H9 (cell line): ENCODE measurements around the gene MEF2A. TPM values are rescaled to one million over a fixed set of nuclear protein-coding genes. Genes with fewer than 3 reads are reported as not detected.

Source experiments
- DNase-seq: peaks from one replicate; pipeline ENCODE4 v3.0.0-alpha.2; 2017
- H2AFZ ChIP-seq: one replicate; pipeline ENCODE4 v1.6.1; 2013; ENCODE audit warnings: mild to moderate bottlenecking, low read length, control low read depth, moderate library complexity
- H2AK5ac ChIP-seq: 2 replicates; pipeline ENCODE4 v1.6.1; 2013; ENCODE audit warnings: low read length, control low read depth, mixed read lengths; ENCODE audit not compliant: insufficient read length
- H2BK120ac ChIP-seq: one replicate; pipeline ENCODE4 v1.6.1; 2013; ENCODE audit warnings: low read depth, mild to moderate bottlenecking, low read length, control low read depth, inconsistent platforms; ENCODE audit not compliant: poor library complexity, severe bottlenecking
- H2BK12ac ChIP-seq: 2 replicates; pipeline ENCODE4 v1.6.1; 2013; ENCODE audit warnings: low read length, control low read depth, mixed read lengths, low read depth; ENCODE audit not compliant: insufficient read length
- H2BK15ac ChIP-seq: 2 replicates; pipeline ENCODE4 v1.6.1; 2013; ENCODE audit warnings: low read depth, low read length, control low read depth
- H2BK20ac ChIP-seq: one replicate; pipeline ENCODE4 v1.6.1; 2013; ENCODE audit warnings: low read depth, mild to moderate bottlenecking, low read length, control low read depth, inconsistent platforms; ENCODE audit not compliant: poor library complexity, severe bottlenecking
- H2BK5ac ChIP-seq: 2 replicates; pipeline ENCODE4 v1.6.1; 2013; ENCODE audit warnings: low read length, control low read depth, mixed read lengths; ENCODE audit not compliant: insufficient read length
- H3K14ac ChIP-seq: 2 replicates; pipeline ENCODE4 v1.6.1; 2013; ENCODE audit warnings: low read length, control low read depth; ENCODE audit not compliant: insufficient read depth
- H3K18ac ChIP-seq: 2 replicates; pipeline ENCODE4 v1.6.1; 2013; ENCODE audit warnings: low read depth, mild to moderate bottlenecking, mixed read lengths, low read length, control low read depth; ENCODE audit not compliant: insufficient read length
- H3K23ac ChIP-seq: 2 replicates; pipeline ENCODE4 v1.6.1; 2013; ENCODE audit warnings: low read length, control low read depth, mixed read lengths, low read depth; ENCODE audit not compliant: insufficient read length
- H3K23me2 ChIP-seq: 2 replicates; pipeline ENCODE4 v1.6.1; 2013; ENCODE audit warnings: low read depth, mild to moderate bottlenecking, mixed read lengths, low read length, control low read depth; ENCODE audit not compliant: insufficient read length, poor library complexity, severe bottlenecking
- H3K27ac ChIP-seq: 2 replicates; pipeline ENCODE4 v1.5.1; 2013; ENCODE audit warnings: low read length, control low read depth, mixed read lengths, low read depth; ENCODE audit not compliant: insufficient read length
- H3K27me3 ChIP-seq: 2 replicates; pipeline ENCODE4 v1.6.1; 2013; ENCODE audit warnings: low read length, control low read depth, inconsistent platforms; ENCODE audit not compliant: insufficient read depth
- H3K4ac ChIP-seq: 2 replicates; pipeline ENCODE4 v1.6.1; 2013; ENCODE audit warnings: low read depth, mild to moderate bottlenecking, control low read depth, inconsistent platforms, low read length, moderate library complexity
- H3K4me1 ChIP-seq: 2 replicates; pipeline ENCODE4 v1.6.1; 2013; ENCODE audit warnings: low read length, control low read depth, inconsistent platforms; ENCODE audit not compliant: insufficient read depth
- H3K4me2 ChIP-seq: 2 replicates; pipeline ENCODE4 v1.6.1; 2013; ENCODE audit warnings: low read length, control low read depth, mixed read lengths; ENCODE audit not compliant: insufficient read length, insufficient read depth
- H3K56ac ChIP-seq: 2 replicates; pipeline ENCODE4 v1.6.1; 2013; ENCODE audit warnings: low read depth, mild to moderate bottlenecking, mixed read lengths, low read length, control low read depth; ENCODE audit not compliant: insufficient read length
- H3K79me1 ChIP-seq: 2 replicates; pipeline ENCODE4 v1.6.1; 2013; ENCODE audit warnings: low read depth, mild to moderate bottlenecking, moderate library complexity, low read length, control low read depth, inconsistent platforms; ENCODE audit not compliant: insufficient read depth, poor library complexity, severe bottlenecking
- H3K79me2 ChIP-seq: 2 replicates; pipeline ENCODE4 v1.6.1; 2013; ENCODE audit warnings: low read length, control low read depth, inconsistent platforms; ENCODE audit not compliant: insufficient read depth
- H3K9ac ChIP-seq: 2 replicates; pipeline ENCODE4 v1.6.1; 2013; ENCODE audit warnings: low read length, control low read depth, mixed read lengths; ENCODE audit not compliant: insufficient read length; ENCODE audit errors: extremely low read depth
- H3K9me3 ChIP-seq: one replicate; pipeline ENCODE4 v1.6.1; 2013; ENCODE audit warnings: low read depth, low read length, inconsistent platforms; ENCODE audit not compliant: control insufficient read depth
- H3T11ph ChIP-seq: one replicate; pipeline ENCODE4 v1.6.1; 2013; ENCODE audit warnings: mild to moderate bottlenecking, low read length, control low read depth, inconsistent platforms
- H4K20me1 ChIP-seq: one replicate; pipeline ENCODE4 v1.6.1; 2013; ENCODE audit not compliant: control insufficient read depth, insufficient read length, insufficient read depth
- H4K5ac ChIP-seq: 2 replicates; pipeline ENCODE4 v1.6.1; 2013; ENCODE audit warnings: low read depth, mild to moderate bottlenecking, mixed read lengths, low read length, control low read depth; ENCODE audit not compliant: insufficient read length
- H4K8ac ChIP-seq: replicated peaks from 2 replicates; pipeline ENCODE4 v1.6.1; 2013; ENCODE audit warnings: low read length, control low read depth, mixed read lengths, low read depth; ENCODE audit not compliant: insufficient read length
- H4K91ac ChIP-seq: 2 replicates; pipeline ENCODE4 v1.6.1; 2013; ENCODE audit warnings: low read depth, mild to moderate bottlenecking, moderate library complexity, mixed read lengths, low read length, control low read depth; ENCODE audit not compliant: insufficient read length
- H3K27ac Mint-ChIP-seq, 3 experiments: 2 replicates in 2 of 3; 3 replicates in 1 of 3; pipeline ENCODE4 v1.8.0; 2020 to 2021; ENCODE audit warnings: mixed read lengths in 3 of 3, mild to moderate bottlenecking in 1 of 3, moderate library complexity in 1 of 3
- H3K27me3 Mint-ChIP-seq: 2 replicates; pipeline ENCODE4 v1.8.0; 2021; ENCODE audit warnings: low read depth, mild to moderate bottlenecking, moderate library complexity, mixed read lengths
- H3K36me3 Mint-ChIP-seq, 3 experiments: 2 replicates in 2 of 3; 3 replicates in 1 of 3; pipeline ENCODE4 v1.8.0; 2020 to 2021; ENCODE audit warnings: low read depth in 3 of 3, mixed read lengths in 3 of 3; ENCODE audit not compliant: insufficient read depth in 1 of 3
- H3K4me1 Mint-ChIP-seq, 2 experiments: 2 replicates each; pipeline ENCODE4 v1.8.0; 2020; ENCODE audit warnings: mixed read lengths in 2 of 2
- H3K4me3 Mint-ChIP-seq, 2 experiments: 2 replicates in 1 of 2; 3 replicates in 1 of 2; pipeline ENCODE4 v1.8.0; 2020 to 2021; ENCODE audit warnings: mild to moderate bottlenecking in 2 of 2, mixed read lengths in 2 of 2, moderate library complexity in 1 of 2
- H3K9me3 Mint-ChIP-seq, 2 experiments: 2 replicates in 1 of 2; 3 replicates in 1 of 2; pipeline ENCODE4 v1.8.0; 2020; ENCODE audit warnings: mild to moderate bottlenecking in 2 of 2, mixed read lengths in 2 of 2, moderate library complexity in 1 of 2
- WGBS: extraction: QIAGEN DNeasy Blood & Tissue Kit; methylation state at CpG from one replicate; pipeline ENCODE4 v1.1.7; 2013; ENCODE audit warnings: missing lambda C conversion rate, low lambda C conversion rate, mixed read lengths; ENCODE audit not compliant: insufficient read length; ENCODE audit errors: extremely low coverage; 5-methylcytosine and 5-hydroxymethylcytosine counted together
- total RNA-seq: library from RNA; stranded (reverse); gene quantifications from 2 replicates; pipeline ENCODE4 v1.2.1, GENCODE V29; 2021
- TF ChIP-seq, protein P1 (sequence below): fragments of 200-600 bp; sonication (generic); conservative IDR thresholded peaks from 3 replicates; pipeline ENCODE4 v1.8.0; 2021; ENCODE audit warnings: antibody characterized with exemption, mild to moderate bottlenecking

The MEF2A gene
- total RNA-seq, 1 experiment from 2014 or later = 20.7 TPM

DNA sequence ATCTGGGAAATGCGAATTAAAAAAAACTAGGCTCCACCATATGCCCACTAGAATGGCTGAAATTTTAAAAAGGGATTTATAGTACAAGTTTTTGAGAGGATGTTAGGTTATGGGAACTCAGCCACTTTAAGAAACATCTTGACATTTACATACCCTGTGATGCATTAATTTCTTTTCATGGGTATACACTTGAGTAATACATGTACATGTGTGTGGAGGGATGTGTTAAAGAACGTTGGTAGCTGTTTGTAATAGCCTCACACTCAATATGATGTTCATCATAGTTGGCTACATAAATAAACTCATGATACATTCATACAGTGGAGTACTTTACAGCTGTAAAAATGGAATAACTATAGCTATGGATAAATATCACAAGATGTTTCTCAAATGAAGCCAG, 40.9 kb downstream of the MEF2A start:
- Histone ChIP-seq H2BK5ac (no peak overlapping the region), H3K56ac (no peak overlapping the region), H4K91ac (no peak overlapping the region), H3K4me2 (no peak overlapping the region), H3K23ac (no peak overlapping the region), H3K79me2 (peaks cover 1% of the 10 kb centered on the region; the same call in 1 of the 2 replicates), H2BK15ac (no peak overlapping the region), H3K23me2 (no peaks in the 10 kb centered on the region), H3K27me3 (no peaks in the 10 kb centered on the region), H3K4ac (no peak overlapping the region), H3K9ac (no peak overlapping the region), H4K20me1 (no peaks in the 10 kb centered on the region), H3K14ac (no peak overlapping the region), H2BK12ac (no peak overlapping the region), H4K5ac (no peak overlapping the region), H2AK5ac (no peak overlapping the region), H3K27ac (no peak overlapping the region), H4K8ac (no peak overlapping the region), H3K18ac (no peak overlapping the region), H3K79me1 (no peaks in the 10 kb centered on the region), H2AFZ (no peak overlapping the region), H2BK20ac (no peak overlapping the region), H3T11ph (no peak overlapping the region), H3K4me1 (no peaks in the 10 kb centered on the region; the same call in 1 of the 2 replicates), H3K9me3 (no peaks in the 10 kb centered on the region), H2BK120ac (no peak overlapping the region)
- Mint-ChIP-seq H3K36me3 (peaks cover 0 to 13% (median 2%) of the 10 kb centered on the region in 3 experiments; a peak in 3 of 7 replicates), H3K4me3 (no peak overlapping the region), H3K27ac (no peak overlapping the region), H3K9me3 (no peaks in the 10 kb centered on the region), H3K4me1 (peaks cover 37 to 38% of the 10 kb centered on the region in 2 experiments), H3K27me3 (no peaks in the 10 kb centered on the region)
- no CpG with 5 or more reads among the region's 2 CpGs for WGBS
- no peak for DNase-seq
- TF ChIP-seq, protein P1, sequence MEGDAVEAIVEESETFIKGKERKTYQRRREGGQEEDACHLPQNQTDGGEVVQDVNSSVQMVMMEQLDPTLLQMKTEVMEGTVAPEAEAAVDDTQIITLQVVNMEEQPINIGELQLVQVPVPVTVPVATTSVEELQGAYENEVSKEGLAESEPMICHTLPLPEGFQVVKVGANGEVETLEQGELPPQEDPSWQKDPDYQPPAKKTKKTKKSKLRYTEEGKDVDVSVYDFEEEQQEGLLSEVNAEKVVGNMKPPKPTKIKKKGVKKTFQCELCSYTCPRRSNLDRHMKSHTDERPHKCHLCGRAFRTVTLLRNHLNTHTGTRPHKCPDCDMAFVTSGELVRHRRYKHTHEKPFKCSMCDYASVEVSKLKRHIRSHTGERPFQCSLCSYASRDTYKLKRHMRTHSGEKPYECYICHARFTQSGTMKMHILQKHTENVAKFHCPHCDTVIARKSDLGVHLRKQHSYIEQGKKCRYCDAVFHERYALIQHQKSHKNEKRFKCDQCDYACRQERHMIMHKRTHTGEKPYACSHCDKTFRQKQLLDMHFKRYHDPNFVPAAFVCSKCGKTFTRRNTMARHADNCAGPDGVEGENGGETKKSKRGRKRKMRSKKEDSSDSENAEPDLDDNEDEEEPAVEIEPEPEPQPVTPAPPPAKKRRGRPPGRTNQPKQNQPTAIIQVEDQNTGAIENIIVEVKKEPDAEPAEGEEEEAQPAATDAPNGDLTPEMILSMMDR = no peak
